Measurements from ENCODE around the gene VWCE.

VWCE gene, protein sequence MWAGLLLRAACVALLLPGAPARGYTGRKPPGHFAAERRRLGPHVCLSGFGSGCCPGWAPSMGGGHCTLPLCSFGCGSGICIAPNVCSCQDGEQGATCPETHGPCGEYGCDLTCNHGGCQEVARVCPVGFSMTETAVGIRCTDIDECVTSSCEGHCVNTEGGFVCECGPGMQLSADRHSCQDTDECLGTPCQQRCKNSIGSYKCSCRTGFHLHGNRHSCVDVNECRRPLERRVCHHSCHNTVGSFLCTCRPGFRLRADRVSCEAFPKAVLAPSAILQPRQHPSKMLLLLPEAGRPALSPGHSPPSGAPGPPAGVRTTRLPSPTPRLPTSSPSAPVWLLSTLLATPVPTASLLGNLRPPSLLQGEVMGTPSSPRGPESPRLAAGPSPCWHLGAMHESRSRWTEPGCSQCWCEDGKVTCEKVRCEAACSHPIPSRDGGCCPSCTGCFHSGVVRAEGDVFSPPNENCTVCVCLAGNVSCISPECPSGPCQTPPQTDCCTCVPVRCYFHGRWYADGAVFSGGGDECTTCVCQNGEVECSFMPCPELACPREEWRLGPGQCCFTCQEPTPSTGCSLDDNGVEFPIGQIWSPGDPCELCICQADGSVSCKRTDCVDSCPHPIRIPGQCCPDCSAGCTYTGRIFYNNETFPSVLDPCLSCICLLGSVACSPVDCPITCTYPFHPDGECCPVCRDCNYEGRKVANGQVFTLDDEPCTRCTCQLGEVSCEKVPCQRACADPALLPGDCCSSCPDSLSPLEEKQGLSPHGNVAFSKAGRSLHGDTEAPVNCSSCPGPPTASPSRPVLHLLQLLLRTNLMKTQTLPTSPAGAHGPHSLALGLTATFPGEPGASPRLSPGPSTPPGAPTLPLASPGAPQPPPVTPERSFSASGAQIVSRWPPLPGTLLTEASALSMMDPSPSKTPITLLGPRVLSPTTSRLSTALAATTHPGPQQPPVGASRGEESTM

DNA sequence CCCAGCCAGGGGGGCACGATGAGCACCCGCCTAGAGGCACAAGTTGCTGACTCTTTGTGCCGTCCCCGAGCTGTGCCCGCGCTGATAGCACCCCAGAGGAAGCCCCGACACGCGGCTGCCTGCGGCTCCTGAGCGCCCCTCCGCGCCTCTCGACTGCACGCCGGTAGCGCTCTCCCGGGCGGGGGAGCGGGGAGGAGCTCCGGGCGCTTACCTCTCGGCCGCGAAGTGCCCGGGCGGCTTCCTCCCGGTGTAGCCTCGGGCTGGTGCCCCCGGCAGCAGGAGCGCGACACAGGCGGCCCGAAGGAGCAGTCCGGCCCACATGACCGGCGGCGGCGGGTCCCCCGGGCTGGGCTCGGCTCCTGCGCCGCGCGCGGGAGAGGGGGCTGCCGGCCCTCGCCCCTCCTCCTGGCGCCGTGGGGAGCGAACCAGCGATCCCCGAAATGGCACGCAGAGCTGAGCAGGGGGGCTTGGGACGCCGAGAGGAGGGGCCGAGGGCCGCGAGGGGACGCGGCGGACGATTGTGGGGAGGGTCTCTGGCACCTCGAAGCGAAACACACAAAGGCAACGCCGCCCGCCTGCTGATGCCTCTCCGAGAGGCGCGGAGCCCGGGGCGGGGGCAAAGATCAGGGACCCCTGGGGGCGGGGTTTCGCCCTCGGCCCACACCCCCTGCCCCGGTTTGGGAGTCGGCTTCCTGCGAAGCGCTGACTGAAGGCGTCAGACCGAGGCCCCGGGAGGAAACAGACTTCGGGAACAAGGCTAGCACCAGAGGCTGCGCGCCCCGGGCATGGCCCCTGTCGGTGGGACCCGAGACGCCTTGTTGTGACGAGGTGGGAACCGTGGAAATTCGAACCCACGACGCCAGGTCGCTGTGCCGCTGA is at the start of gene VWCE:
Gene VWCE (minus strand): TSS at position 600 of the 879 bp plus-strand sequence. CDS start 279 bp downstream, at position 321.
- Histone ChIP-seq H2AFZ (ENCODE audit: low read depth, low read length) (peak within 1 kb of the TSS; percentile 63), H3K27ac (ENCODE audit: low read length) (peak within 1 kb of the TSS; percentile 48), H3K36me3 (replicated peaks; ENCODE audit: low read depth, low read length) (peaks cover 19% of the 10 kb centered on the region), H3K4me2 (ENCODE audit: low read length) (peak within 1 kb of the TSS; percentile 85), H3K9ac (ENCODE audit: low read length) (peak within 1 kb of the TSS; percentile 72), H4K20me1 (ENCODE audit: insufficient read depth, low read length) (no peaks in the 10 kb centered on the region), H3K79me2 (ENCODE audit: low read length) (peaks cover 20% of the 10 kb centered on the region), H3K9me3 (ENCODE audit: insufficient read depth, low read length) (no peaks in the 10 kb centered on the region), H3K4me1 (ENCODE audit: low read length) (peaks cover 15% of the 10 kb centered on the region; the same call in 1 of the 2 replicates), H3K4me3 (ENCODE audit: low read length) (peak within 1 kb of the TSS; percentile 85), H3K27me3 (ENCODE audit: low read depth, low read length) (no peaks in the 10 kb centered on the region)
- TF ChIP-seq, protein P1, sequence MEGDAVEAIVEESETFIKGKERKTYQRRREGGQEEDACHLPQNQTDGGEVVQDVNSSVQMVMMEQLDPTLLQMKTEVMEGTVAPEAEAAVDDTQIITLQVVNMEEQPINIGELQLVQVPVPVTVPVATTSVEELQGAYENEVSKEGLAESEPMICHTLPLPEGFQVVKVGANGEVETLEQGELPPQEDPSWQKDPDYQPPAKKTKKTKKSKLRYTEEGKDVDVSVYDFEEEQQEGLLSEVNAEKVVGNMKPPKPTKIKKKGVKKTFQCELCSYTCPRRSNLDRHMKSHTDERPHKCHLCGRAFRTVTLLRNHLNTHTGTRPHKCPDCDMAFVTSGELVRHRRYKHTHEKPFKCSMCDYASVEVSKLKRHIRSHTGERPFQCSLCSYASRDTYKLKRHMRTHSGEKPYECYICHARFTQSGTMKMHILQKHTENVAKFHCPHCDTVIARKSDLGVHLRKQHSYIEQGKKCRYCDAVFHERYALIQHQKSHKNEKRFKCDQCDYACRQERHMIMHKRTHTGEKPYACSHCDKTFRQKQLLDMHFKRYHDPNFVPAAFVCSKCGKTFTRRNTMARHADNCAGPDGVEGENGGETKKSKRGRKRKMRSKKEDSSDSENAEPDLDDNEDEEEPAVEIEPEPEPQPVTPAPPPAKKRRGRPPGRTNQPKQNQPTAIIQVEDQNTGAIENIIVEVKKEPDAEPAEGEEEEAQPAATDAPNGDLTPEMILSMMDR (IDR thresholded peaks at IDR 0.05; ENCODE audit: low read depth, low read length), result peak; percentile 43
- TF ChIP-seq EZH2phosphoT487 (IDR thresholded peaks at IDR 0.05; ENCODE audit: low read depth), result no peak

- no peak overlapping the region for H3K4me2 ChIP-seq (ENCODE audit: low read length)
- H3K79me2 ChIP-seq (ENCODE audit: low read length), result no peaks in the 10 kb centered on the region
- no peak overlapping the region for H3K9ac ChIP-seq (ENCODE audit: low read length)
- H3K27me3 ChIP-seq (ENCODE audit: low read depth, low read length), result no peaks in the 10 kb centered on the region
- H4K20me1 ChIP-seq (ENCODE audit: insufficient read depth, low read length), result 0 out of 2 replicates have a peak, but pooled peaks cover 4% of the 10 kb centered on the region
- H3K36me3 ChIP-seq (replicated peaks; ENCODE audit: low read depth, low read length), result peaks cover 47% of the 10 kb centered on the region
- H3K27ac ChIP-seq (ENCODE audit: low read length), result no peak overlapping the region
- peaks cover 8% of the 10 kb centered on the region; the same call in 1 of the 2 replicates for H3K4me1 ChIP-seq (ENCODE audit: low read length)
- no peaks in the 10 kb centered on the region for H3K9me3 ChIP-seq (ENCODE audit: insufficient read depth, low read length)
- no peak overlapping the region for H3K4me3 ChIP-seq (ENCODE audit: low read length)
- TF ChIP-seq, protein P1 (IDR thresholded peaks at IDR 0.05; ENCODE audit: low read depth, low read length), result no peak
- no peak for TF ChIP-seq EZH2phosphoT487 (IDR thresholded peaks at IDR 0.05; ENCODE audit: low read depth)
- H2AFZ ChIP-seq (ENCODE audit: low read depth, low read length), result no peak overlapping the region
Observed at GRCh38 chr11:61343792-61344745, 49.0 kb upstream of the VWCE start.

GRCh38 chr11:61342207-61342803 is 47.2 kb upstream of the VWCE start:
- Histone ChIP-seq H3K9ac (ENCODE audit: low read length) (no peak overlapping the region), H3K9me3 (ENCODE audit: insufficient read depth, low read length) (no peaks in the 10 kb centered on the region), H3K27me3 (ENCODE audit: low read depth, low read length) (no peaks in the 10 kb centered on the region), H3K4me2 (ENCODE audit: low read length) (no peak overlapping the region), H3K27ac (ENCODE audit: low read length) (no peak overlapping the region), H3K79me2 (ENCODE audit: low read length) (no peaks in the 10 kb centered on the region), H2AFZ (ENCODE audit: low read depth, low read length) (no peak overlapping the region), H3K4me1 (ENCODE audit: low read length) (peaks cover 8% of the 10 kb centered on the region; the same call in 1 of the 2 replicates), H4K20me1 (ENCODE audit: insufficient read depth, low read length) (0 out of 2 replicates have a peak, but pooled peaks cover 4% of the 10 kb centered on the region), H3K36me3 (replicated peaks; ENCODE audit: low read depth, low read length) (peaks cover 33% of the 10 kb centered on the region), H3K4me3 (ENCODE audit: low read length) (no peak overlapping the region)
- TF ChIP-seq, protein P1 (IDR thresholded peaks at IDR 0.05; ENCODE audit: low read depth, low read length), result no peak
- TF ChIP-seq EZH2phosphoT487 (IDR thresholded peaks at IDR 0.05; ENCODE audit: low read depth), result no peak

All from OCI-LY3 (cell line).